Measurements from ENCODE around the gene SH3BP4.

SH3BP4 gene

GRCh38 chr2:234983011-234983726 lies 31.4 kb downstream of the SH3BP4 start:
- DNase-seq = no peak

GRCh38 chr2:234985608-234986245 lies 33.9 kb downstream of the SH3BP4 start:
- no peak for DNase-seq

- no peak for DNase-seq
Observed at GRCh38 chr2:234986390-234986789, 34.6 kb downstream of the SH3BP4 start.

GRCh38 chr2:234986876-234987720 lies 35.3 kb downstream of the SH3BP4 start:
- no peak for DNase-seq

GRCh38 chr2:234987754-234988153 lies 35.9 kb downstream of the SH3BP4 start:
- no peak for DNase-seq

- DNase-seq = no peak
Observed at GRCh38 chr2:234988491-234988890, 36.7 kb downstream of the SH3BP4 start.

- DNase-seq = no peak
Observed at GRCh38 chr2:234989183-234989701, 37.4 kb downstream of the SH3BP4 start.

GRCh38 chr2:234990300-234990699 lies 38.5 kb downstream of the SH3BP4 start:
- DNase-seq = no peak

- no peak for DNase-seq
Observed at GRCh38 chr2:234991290-234991689, 39.5 kb downstream of the SH3BP4 start.

GRCh38 chr2:234991793-234992192 lies 40.0 kb downstream of the SH3BP4 start:
- no peak for DNase-seq

- no peak for DNase-seq
Observed at GRCh38 chr2:234992196-234992595, 40.4 kb downstream of the SH3BP4 start.

GRCh38 chr2:234992624-234993349 lies 41.0 kb downstream of the SH3BP4 start:
- no peak for DNase-seq

- DNase-seq = no peak
Observed at GRCh38 chr2:234993541-234993981, 41.7 kb downstream of the SH3BP4 start.

- no peak for DNase-seq
Observed at GRCh38 chr2:234994438-234995321, 42.9 kb downstream of the SH3BP4 start.

- no peak for DNase-seq
Observed at GRCh38 chr2:234995332-234996068, 43.7 kb downstream of the SH3BP4 start.

- no peak for DNase-seq
Observed at GRCh38 chr2:234996069-234996940, 44.5 kb downstream of the SH3BP4 start.

- DNase-seq = no peak
Observed at GRCh38 chr2:234996941-234997270, 45.1 kb downstream of the SH3BP4 start.

- no peak for DNase-seq
Observed at GRCh38 chr2:234997389-234997788, 45.6 kb downstream of the SH3BP4 start.

GRCh38 chr2:234998404-234999211 lies 46.8 kb downstream of the SH3BP4 start:
- DNase-seq = no peak
